Upper lobe of left lung (tissue), 6 donors: Measurements from ENCODE around the gene ULBP2. TPM values are rescaled to one million over a fixed set of nuclear protein-coding genes. Genes with fewer than 3 reads are reported as not detected.

Experiments
- ATAC-seq, 2 donors: fragments of 200-7000 bp; cut with Tn5 transposase; one replicate each; pipeline ENCODE4 v1.9.1; 2022; ENCODE audit warnings: mild to moderate bottlenecking in 2 of 2, moderate library complexity in 2 of 2; ENCODE audit not compliant: low FRiP score in 2 of 2
- DNase-seq, 2 donors: peaks; one replicate each; pipeline ENCODE4 v3.0.0-alpha.2; 2019 to 2020
- H3K27ac ChIP-seq, 4 donors: fragments of 200-600 bp; sonication (generic); one replicate each; pipeline ENCODE4 v1.5.1; 2016 to 2019
- H3K27me3 ChIP-seq, 4 donors: fragments of 200-600 bp; sonication (generic); one replicate each; pipeline ENCODE4 v1.5.1; 2017 to 2019
- H3K36me3 ChIP-seq, 4 donors: fragments of 200-600 bp; sonication (generic); one replicate each; pipeline ENCODE4 v1.5.1; 2016 to 2019
- H3K4me1 ChIP-seq, 4 donors: fragments of 200-600 bp; sonication (generic); one replicate each; pipeline ENCODE4 v1.5.1; 2018 to 2019
- H3K4me3 ChIP-seq, 4 donors: fragments of 200-600 bp; sonication (generic); one replicate each; pipeline ENCODE4 v1.5.1; 2017 to 2019; ENCODE audit warnings: mild to moderate bottlenecking in 2 of 4, moderate library complexity in 1 of 4
- H3K9me3 ChIP-seq, 4 donors: fragments of 200-600 bp; sonication (generic); one replicate each; pipeline ENCODE4 v1.5.1; 2018 to 2019
- CTCF ChIP-seq, 6 experiments: fragments of 450-650 bp in 4 of 6; fragments of 200-600 bp in 2 of 6; sonication (generic) in 2 of 6; IDR thresholded peaks; one replicate each; pipeline ENCODE4 v1.5.1; 2016 to 2019; ENCODE audit warnings: antibody characterized with exemption in 6 of 6
- EP300 ChIP-seq, 4 donors: sonication (generic); formaldehyde crosslinking; IDR thresholded peaks; one replicate each; pipeline ENCODE4 v1.5.1; 2017; ENCODE audit warnings: antibody characterized with exemption in 4 of 4, control low read depth in 2 of 4
- POLR2A ChIP-seq, 4 donors: fragments of 450-650 bp; IDR thresholded peaks; one replicate each; pipeline ENCODE4 v1.5.1; 2016 to 2017; ENCODE audit warnings: antibody characterized with exemption in 4 of 4, mild to moderate bottlenecking in 2 of 4
- POLR2AphosphoS5 ChIP-seq, 2 donors: sonication (generic); formaldehyde crosslinking; IDR thresholded peaks; one replicate each; pipeline ENCODE4 v1.5.1; 2017; ENCODE audit warnings: antibody characterized with exemption in 2 of 2
- WGBS, 2 donors: methylation state at CpG; one replicate each; pipeline ENCODE4 v1.1.5; 2017 to 2018; 5-methylcytosine and 5-hydroxymethylcytosine counted together
- total RNA-seq, 6 donors: library from RNA; depleted of rRNA in 4 of 6; stranded (reverse); fragments of >200 nt in 4 of 6; gene quantifications; one replicate each; pipeline versions ENCODE4 v1.1.0 to v1.2.1, GENCODE V29; 2016 to 2021
- donor health status: DM: no; HTN: no; CAD: no; lungs with moderate emphysema.
- donor health status: DM: no; HTN: yes; CAD: no; lungs with severe emphysema.

ULBP2 gene
- total RNA-seq, 6 donors from 2014 or later = 1.00 to 3.7 (median 1.5) TPM; not detected in 2

- Histone ChIP-seq H3K36me3 (no peaks in the 10 kb centered on the region), H3K27me3 (no peaks in the 10 kb centered on the region), H3K27ac (no peak overlapping the region), H3K4me1 (peaks cover 23 to 32% (median 26%) of the 10 kb centered on the region in 4 donors), H3K4me3 (no peak overlapping the region), H3K9me3 (no peaks in the 10 kb centered on the region)
- no peak for TF ChIP-seq CTCF (IDR thresholded peaks at IDR 0.05)
- TF ChIP-seq POLR2AphosphoS5 (IDR thresholded peaks at IDR 0.05) = no peak
- no peak for TF ChIP-seq EP300 (IDR thresholded peaks at IDR 0.05)
- TF ChIP-seq POLR2A (IDR thresholded peaks at IDR 0.05) = no peak
- WGBS, 2 donors = 90 to 95% methylated on average over 7 of the region's 7 CpGs
- no peak for ATAC-seq
- DNase-seq = no peak
Observed at GRCh38 chr6:149899926-149900619, 41.7 kb upstream of the ULBP2 start.

- WGBS, 2 donors = 91% methylated on average over 9 to 11 of the region's 11 CpGs
- H3K4me3 ChIP-seq = no peak overlapping the region
- H3K27me3 ChIP-seq = no peaks in the 10 kb centered on the region
- TF ChIP-seq CTCF (IDR thresholded peaks at IDR 0.05) (no peak), EP300 (IDR thresholded peaks at IDR 0.05) (no peak), POLR2AphosphoS5 (IDR thresholded peaks at IDR 0.05) (no peak), POLR2A (IDR thresholded peaks at IDR 0.05) (no peak)
- H3K4me1 ChIP-seq = peaks cover 16 to 25% (median 19%) of the 10 kb centered on the region in 4 donors
- DNase-seq = peak in 1 of 2 donors; percentile 22
- no peak for ATAC-seq
- H3K9me3 ChIP-seq = no peaks in the 10 kb centered on the region
- H3K36me3 ChIP-seq = no peaks in the 10 kb centered on the region
- H3K27ac ChIP-seq = no peak overlapping the region
Observed at GRCh38 chr6:149900620-149901443, 41.0 kb upstream of the ULBP2 start.

GRCh38 chr6:149901444-149902140, 40.2 kb upstream of the ULBP2 start:
- Histone ChIP-seq H3K9me3 (no peaks in the 10 kb centered on the region), H3K4me3 (no peak overlapping the region), H3K4me1 (peaks cover 8 to 17% (median 12%) of the 10 kb centered on the region in 4 donors), H3K27ac (no peak overlapping the region), H3K36me3 (no peaks in the 10 kb centered on the region), H3K27me3 (no peaks in the 10 kb centered on the region)
- DNase-seq (no peak), ATAC-seq (no peak)
- TF ChIP-seq EP300 (IDR thresholded peaks at IDR 0.05) = no peak
- TF ChIP-seq POLR2A (IDR thresholded peaks at IDR 0.05) = no peak
- TF ChIP-seq POLR2AphosphoS5 (IDR thresholded peaks at IDR 0.05) = no peak
- TF ChIP-seq CTCF (IDR thresholded peaks at IDR 0.05) = no peak
- WGBS, 2 donors = 81% methylated on average over 6 of the region's 6 CpGs

GRCh38 chr6:149903938-149904611, 37.7 kb upstream of the ULBP2 start:
- Histone ChIP-seq H3K4me1 (no peaks in the 10 kb centered on the region), H3K27me3 (no peaks in the 10 kb centered on the region), H3K9me3 (peaks cover 0 to 9% (median 5%) of the 10 kb centered on the region in 4 donors), H3K4me3 (no peak overlapping the region), H3K36me3 (no peaks in the 10 kb centered on the region), H3K27ac (no peak overlapping the region)
- WGBS, 2 donors = 76 to 81% methylated on average over 4 of the region's 5 CpGs
- TF ChIP-seq CTCF (IDR thresholded peaks at IDR 0.05) (no peak), POLR2AphosphoS5 (IDR thresholded peaks at IDR 0.05) (no peak), POLR2A (IDR thresholded peaks at IDR 0.05) (no peak), EP300 (IDR thresholded peaks at IDR 0.05) (no peak)
- DNase-seq = peak in 1 of 2 donors; percentile 27
- ATAC-seq = no peak
